ENCODE data around the gene GALNT9. TPM values are rescaled to one million over a fixed set of nuclear protein-coding genes. Genes with fewer than 3 reads are reported as not detected.
"Not testable (repeated sequence)": the region's sequence is repeated elsewhere in the genome, so short reads cannot be mapped to it uniquely, and the experiment has no call there.

The GALNT9 gene
- total RNA-seq, 1 experiment from 2014 or later: 3.3 TPM

GRCh38 chr12:132276066-132276826 lies 53.1 kb downstream of the GALNT9 start:
- H3K9me3 ChIP-seq: no peaks in the 10 kb centered on the region
- no peaks in the 10 kb centered on the region for H3K36me3 ChIP-seq
- no peaks in the 10 kb centered on the region for H3K27me3 ChIP-seq
- DNase-seq: no peak
- H3K4me3 ChIP-seq: no peak overlapping the region

- no peaks in the 10 kb centered on the region for H3K36me3 ChIP-seq
- no peaks in the 10 kb centered on the region for H3K9me3 ChIP-seq
- no peak overlapping the region for H3K4me3 ChIP-seq
- DNase-seq: no peak
- no peaks in the 10 kb centered on the region for H3K27me3 ChIP-seq
Observed at GRCh38 chr12:132275631-132276030, 53.8 kb downstream of the GALNT9 start.

- no peaks in the 10 kb centered on the region for H3K9me3 ChIP-seq
- H3K36me3 ChIP-seq: no peaks in the 10 kb centered on the region
- peak overlapping the region; percentile 18 for H3K4me3 ChIP-seq
- no peaks in the 10 kb centered on the region for H3K27me3 ChIP-seq
- peak; percentile 95 for DNase-seq
Observed at GRCh38 chr12:132275110-132275531, 54.3 kb downstream of the GALNT9 start.

- no peak for DNase-seq
- H3K4me3 ChIP-seq: no peak overlapping the region
- H3K9me3 ChIP-seq: no peaks in the 10 kb centered on the region
- H3K36me3 ChIP-seq: no peaks in the 10 kb centered on the region
- no peaks in the 10 kb centered on the region for H3K27me3 ChIP-seq
Observed at GRCh38 chr12:132273992-132274334, 55.4 kb downstream of the GALNT9 start.

- Histone ChIP-seq H3K27me3 (no peaks in the 10 kb centered on the region; the same call in 1 of the 2 replicates), H3K9me3 (no peaks in the 10 kb centered on the region), H3K4me3 (no peak overlapping the region), H3K36me3 (no peaks in the 10 kb centered on the region)
- no peak for DNase-seq
Observed at GRCh38 chr12:132272711-132273110, 56.7 kb downstream of the GALNT9 start.

- Histone ChIP-seq H3K4me3 (no peak overlapping the region), H3K9me3 (no peaks in the 10 kb centered on the region), H3K27me3 (no peaks in the 10 kb centered on the region; the same call in 1 of the 2 replicates), H3K36me3 (no peaks in the 10 kb centered on the region)
- no peak for DNase-seq
Observed at GRCh38 chr12:132271755-132272092, 57.7 kb downstream of the GALNT9 start.

GRCh38 chr12:132270969-132271754 lies 58.2 kb downstream of the GALNT9 start:
- no peak for DNase-seq
- no peaks in the 10 kb centered on the region for H3K36me3 ChIP-seq
- no peaks in the 10 kb centered on the region for H3K9me3 ChIP-seq
- H3K4me3 ChIP-seq: no peak overlapping the region
- no peaks in the 10 kb centered on the region; the same call in 1 of the 2 replicates for H3K27me3 ChIP-seq

- no peaks in the 10 kb centered on the region for H3K9me3 ChIP-seq
- no peak overlapping the region for H3K4me3 ChIP-seq
- no peaks in the 10 kb centered on the region for H3K36me3 ChIP-seq
- no peaks in the 10 kb centered on the region; the same call in 1 of the 2 replicates for H3K27me3 ChIP-seq
- no peak for DNase-seq
Observed at GRCh38 chr12:132270516-132270915, 58.9 kb downstream of the GALNT9 start.

- Histone ChIP-seq H3K36me3 (no peaks in the 10 kb centered on the region), H3K27me3 (no peaks in the 10 kb centered on the region; the same call in 1 of the 2 replicates), H3K9me3 (no peaks in the 10 kb centered on the region), H3K4me3 (no peak overlapping the region)
- DNase-seq: no peak
Observed at GRCh38 chr12:132269271-132269968, 60.0 kb downstream of the GALNT9 start.

GRCh38 chr12:132268674-132269073 lies 60.7 kb downstream of the GALNT9 start:
- Histone ChIP-seq H3K36me3 (no peaks in the 10 kb centered on the region), H3K27me3 (no peaks in the 10 kb centered on the region; the same call in 1 of the 2 replicates), H3K4me3 (no peak overlapping the region), H3K9me3 (no peaks in the 10 kb centered on the region)
- no peak for DNase-seq

- H3K9me3 ChIP-seq: no peaks in the 10 kb centered on the region
- no peak for DNase-seq
- no peaks in the 10 kb centered on the region for H3K36me3 ChIP-seq
- no peaks in the 10 kb centered on the region; the same call in 1 of the 2 replicates for H3K27me3 ChIP-seq
- no peak overlapping the region for H3K4me3 ChIP-seq
Observed at GRCh38 chr12:132267873-132268272, 61.5 kb downstream of the GALNT9 start.

GRCh38 chr12:132266802-132267201 lies 62.6 kb downstream of the GALNT9 start:
- no peak for DNase-seq
- no peak overlapping the region for H3K4me3 ChIP-seq
- H3K27me3 ChIP-seq: no peaks in the 10 kb centered on the region; the same call in 1 of the 2 replicates
- no peaks in the 10 kb centered on the region for H3K9me3 ChIP-seq
- no peaks in the 10 kb centered on the region for H3K36me3 ChIP-seq

GRCh38 chr12:132266370-132266769 lies 63.0 kb downstream of the GALNT9 start:
- Histone ChIP-seq H3K36me3 (no peaks in the 10 kb centered on the region), H3K27me3 (no peaks in the 10 kb centered on the region; the same call in 1 of the 2 replicates), H3K9me3 (no peaks in the 10 kb centered on the region), H3K4me3 (no peak overlapping the region)
- DNase-seq: no peak

- DNase-seq, H3K9me3 ChIP-seq, H3K27me3 ChIP-seq, H3K36me3 ChIP-seq, H3K4me3 ChIP-seq: not testable (repeated sequence)
Observed at GRCh38 chr12:132265822-132266221, 63.6 kb downstream of the GALNT9 start.

GRCh38 chr12:132265056-132265800 lies 64.2 kb downstream of the GALNT9 start:
- Histone ChIP-seq H3K4me3 (no peak overlapping the region), H3K36me3 (no peaks in the 10 kb centered on the region), H3K9me3 (no peaks in the 10 kb centered on the region), H3K27me3 (no peaks in the 10 kb centered on the region; the same call in 1 of the 2 replicates)
- no peak for DNase-seq

Measured in MG63 (cell line).